GM12865 (cell line): Measurements from ENCODE around the gene DCTN3.
"Not testable (repeated sequence)": the region's sequence is repeated elsewhere in the genome, so short reads cannot be mapped to it uniquely, and the experiment has no call there.

Experiments
- DNase-seq: peaks from one replicate; pipeline ENCODE4 v3.0.0; 2010; ENCODE audit warnings: low read depth
- H3K4me3 ChIP-seq: 2 replicates; pipeline ENCODE4 v1.5.1; 2011; ENCODE audit warnings: mild to moderate bottlenecking, low read depth, low read length, control low read depth
- TF ChIP-seq, protein P1 (sequence below): IDR thresholded peaks from 2 replicates; pipeline ENCODE4 v1.5.1; 2011; ENCODE audit warnings: low read length, control low read depth, low read depth, inconsistent platforms; ENCODE audit not compliant: insufficient read depth; ENCODE audit errors: missing control alignments

The DCTN3 gene

DNA sequence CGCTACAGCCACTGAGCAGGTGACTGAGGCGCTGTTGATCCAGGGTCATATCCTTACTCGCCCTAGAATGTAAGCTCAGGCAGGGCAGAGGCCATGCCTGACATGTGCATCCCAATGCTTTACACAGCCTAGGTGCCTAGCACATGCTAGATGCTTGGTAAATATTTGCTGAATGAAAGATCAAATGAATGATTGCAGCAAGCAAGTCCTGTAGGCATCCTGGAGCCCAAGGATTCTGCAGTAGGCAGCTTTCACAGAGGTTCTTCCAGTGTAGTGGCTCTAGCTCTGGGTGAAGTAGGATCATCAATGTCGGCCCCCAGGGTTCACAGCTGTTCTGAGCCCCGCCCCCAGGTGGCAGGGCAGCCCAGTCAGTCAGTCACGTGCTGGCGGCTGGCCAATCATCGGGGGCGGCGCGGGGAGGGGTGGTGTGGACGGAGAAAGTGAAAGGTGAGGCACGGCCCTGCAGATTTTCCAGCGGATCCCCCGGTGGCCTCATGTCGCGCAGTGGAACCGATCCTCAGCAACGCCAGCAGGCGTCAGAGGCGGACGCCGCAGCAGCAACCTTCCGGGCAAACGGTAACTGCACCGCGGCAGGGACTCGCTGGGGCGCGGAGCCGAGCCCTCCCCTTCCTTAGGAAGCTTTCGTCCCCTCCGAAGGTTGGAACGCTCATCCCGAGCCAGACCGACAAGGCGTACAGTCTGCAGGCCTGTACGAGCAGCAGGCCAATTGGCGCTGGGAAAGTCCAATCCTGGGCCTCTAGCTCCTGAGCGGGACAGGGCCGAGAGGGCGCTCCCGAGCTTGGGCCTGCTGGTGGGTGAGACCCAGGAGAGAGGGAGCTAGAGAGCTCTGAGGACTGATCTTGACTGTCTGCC lies 26.2 kb upstream of the DCTN3 start, which contains the start of gene GALT:
Gene GALT (plus strand): TSS at position 465 of the 873 bp plus-strand sequence. CDS start 30 bp downstream, at position 495.
- TF ChIP-seq, protein P1, sequence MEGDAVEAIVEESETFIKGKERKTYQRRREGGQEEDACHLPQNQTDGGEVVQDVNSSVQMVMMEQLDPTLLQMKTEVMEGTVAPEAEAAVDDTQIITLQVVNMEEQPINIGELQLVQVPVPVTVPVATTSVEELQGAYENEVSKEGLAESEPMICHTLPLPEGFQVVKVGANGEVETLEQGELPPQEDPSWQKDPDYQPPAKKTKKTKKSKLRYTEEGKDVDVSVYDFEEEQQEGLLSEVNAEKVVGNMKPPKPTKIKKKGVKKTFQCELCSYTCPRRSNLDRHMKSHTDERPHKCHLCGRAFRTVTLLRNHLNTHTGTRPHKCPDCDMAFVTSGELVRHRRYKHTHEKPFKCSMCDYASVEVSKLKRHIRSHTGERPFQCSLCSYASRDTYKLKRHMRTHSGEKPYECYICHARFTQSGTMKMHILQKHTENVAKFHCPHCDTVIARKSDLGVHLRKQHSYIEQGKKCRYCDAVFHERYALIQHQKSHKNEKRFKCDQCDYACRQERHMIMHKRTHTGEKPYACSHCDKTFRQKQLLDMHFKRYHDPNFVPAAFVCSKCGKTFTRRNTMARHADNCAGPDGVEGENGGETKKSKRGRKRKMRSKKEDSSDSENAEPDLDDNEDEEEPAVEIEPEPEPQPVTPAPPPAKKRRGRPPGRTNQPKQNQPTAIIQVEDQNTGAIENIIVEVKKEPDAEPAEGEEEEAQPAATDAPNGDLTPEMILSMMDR: peak; percentile 43
- peak within 1 kb of the TSS; percentile 74 for H3K4me3 ChIP-seq
- DNase-seq: peak; percentile 95

DNA sequence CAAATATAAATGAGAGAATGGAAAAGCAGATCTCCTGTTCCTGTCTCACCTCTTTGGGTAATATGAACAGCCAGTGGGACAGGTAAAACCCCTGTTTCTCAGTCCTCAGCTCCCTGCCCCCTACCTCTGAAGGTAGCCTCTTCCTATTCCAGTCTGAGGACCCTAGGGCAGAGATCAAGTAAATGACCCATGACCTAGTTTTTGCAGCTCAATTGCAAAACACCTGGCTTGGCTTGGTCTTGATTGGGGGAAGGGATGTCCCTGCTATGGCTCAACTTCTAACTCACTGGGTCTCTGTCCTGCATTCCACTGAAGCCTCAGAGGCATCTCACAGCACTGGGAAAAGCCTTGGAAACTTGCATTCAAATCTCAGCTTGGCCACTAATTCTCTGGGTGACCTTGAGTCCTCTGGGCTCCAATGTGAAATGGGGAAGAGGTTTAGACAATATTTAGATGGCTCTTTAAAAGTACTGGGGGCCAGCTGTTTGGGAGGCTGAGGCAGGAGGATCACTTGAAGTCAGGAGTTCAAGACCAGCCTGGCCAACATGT lies 24.5 kb upstream of the DCTN3 start:
- no peak overlapping the region for H3K4me3 ChIP-seq
- no peak for DNase-seq
- TF ChIP-seq, protein P1: no peak

DNA sequence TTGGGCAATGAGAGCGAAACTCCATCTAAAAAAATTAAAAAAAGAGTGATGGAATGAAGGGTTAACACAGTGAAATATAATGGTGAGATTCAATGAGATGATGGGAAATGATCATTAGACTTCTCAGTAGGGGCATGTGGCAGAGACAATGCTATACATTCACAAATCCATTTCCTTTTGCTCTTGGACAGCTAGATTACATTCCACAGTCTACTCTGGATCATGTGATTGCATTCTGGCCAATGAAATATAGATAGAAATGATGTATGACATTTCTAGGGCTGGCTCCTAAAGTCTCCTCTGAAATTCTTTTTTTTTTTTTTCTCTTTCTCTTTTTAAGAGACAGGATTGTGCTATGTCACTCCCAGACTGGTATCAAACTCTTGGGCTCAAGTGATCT lies 22.4 kb upstream of the DCTN3 start:
- TF ChIP-seq, protein P1: no peak
- no peak for DNase-seq
- H3K4me3 ChIP-seq: no peak overlapping the region

DNA sequence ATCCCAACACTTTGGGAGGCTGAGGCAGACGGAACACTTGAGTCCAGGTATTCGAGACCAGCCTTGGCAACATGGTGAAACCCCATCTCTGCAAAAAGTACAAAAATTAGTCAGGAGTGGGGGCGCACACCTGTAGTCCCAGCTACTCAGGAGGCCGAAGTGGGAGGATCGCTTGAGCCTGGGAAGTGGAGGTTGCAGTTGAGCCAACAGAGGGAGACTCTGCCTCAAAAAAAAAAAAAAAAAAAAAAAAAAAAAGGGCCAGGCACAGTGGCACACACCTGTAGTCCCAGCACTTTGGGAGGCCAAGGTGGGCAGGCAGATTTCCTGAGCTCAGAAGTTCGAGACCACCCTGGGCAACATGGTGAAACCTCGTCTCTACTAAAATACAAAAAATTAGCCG lies 19.0 kb upstream of the DCTN3 start:
- not testable (repeated sequence) for H3K4me3 ChIP-seq, DNase-seq

DNA sequence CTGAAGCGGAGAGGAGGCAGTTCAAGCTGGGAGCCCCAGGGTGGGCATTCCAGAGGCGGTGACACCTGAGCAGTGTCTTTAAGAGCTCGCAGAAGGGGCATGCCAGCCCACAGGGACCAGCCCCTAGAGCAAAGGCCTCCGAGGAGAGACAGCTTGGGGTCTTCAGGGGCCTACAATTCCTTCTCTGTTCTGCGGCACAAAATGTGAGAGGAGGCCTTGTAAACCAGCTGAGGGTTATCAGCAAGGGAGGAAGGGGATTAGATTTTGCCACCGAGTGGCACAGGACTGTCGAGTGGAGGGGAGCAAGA lies 17.8 kb upstream of the DCTN3 start:
- TF ChIP-seq, protein P1: no peak
- H3K4me3 ChIP-seq: peak overlapping the region; percentile 93
- DNase-seq: no peak

DNA sequence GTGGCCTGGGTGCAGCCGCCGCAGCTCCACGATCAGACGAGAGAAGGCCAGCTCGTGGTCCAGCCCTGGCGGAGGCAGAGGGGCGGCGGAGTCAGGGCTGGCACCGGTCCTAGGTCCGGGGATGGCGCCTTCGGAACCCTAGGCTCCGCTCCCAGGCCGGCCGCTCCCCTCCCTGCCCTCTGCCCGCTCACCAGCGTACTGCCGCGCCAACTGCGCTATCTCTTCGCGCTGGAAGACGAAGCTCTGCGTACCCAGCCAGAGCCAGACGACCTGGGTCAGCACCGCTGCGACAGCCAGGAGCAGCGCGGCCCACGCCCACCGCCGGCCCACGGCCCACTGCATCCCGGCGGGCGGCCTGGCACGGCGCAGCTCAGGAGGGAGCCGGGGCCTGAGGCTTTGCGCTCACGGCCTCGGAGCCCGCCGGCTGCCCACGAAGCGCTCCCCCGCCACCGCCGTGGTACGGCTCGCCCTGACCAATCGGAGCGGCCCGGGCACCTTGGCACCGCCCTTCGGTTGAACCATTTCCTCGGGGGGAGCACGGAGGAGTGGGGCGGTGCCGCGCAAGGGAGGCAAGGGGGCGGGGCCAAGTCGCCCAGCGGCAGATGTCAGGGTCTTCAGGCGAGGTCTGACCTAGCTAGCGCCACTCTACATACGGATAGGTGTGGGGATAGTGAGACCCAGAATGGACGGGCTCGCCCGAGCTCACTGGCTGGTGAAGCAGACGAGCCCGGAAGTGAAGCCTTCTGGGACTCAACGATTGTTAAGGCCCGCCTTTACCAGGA lies 17.3 kb upstream of the DCTN3 start, which contains the start of gene SIGMAR1:
Gene SIGMAR1 (minus strand): TSS at position 432 of the 782 bp plus-strand sequence. CDS start 90 bp downstream, at position 342.
- TF ChIP-seq, protein P1: no peak
- peak; percentile 97 for DNase-seq
- H3K4me3 ChIP-seq: peak within 1 kb of the TSS; percentile 93

DNA sequence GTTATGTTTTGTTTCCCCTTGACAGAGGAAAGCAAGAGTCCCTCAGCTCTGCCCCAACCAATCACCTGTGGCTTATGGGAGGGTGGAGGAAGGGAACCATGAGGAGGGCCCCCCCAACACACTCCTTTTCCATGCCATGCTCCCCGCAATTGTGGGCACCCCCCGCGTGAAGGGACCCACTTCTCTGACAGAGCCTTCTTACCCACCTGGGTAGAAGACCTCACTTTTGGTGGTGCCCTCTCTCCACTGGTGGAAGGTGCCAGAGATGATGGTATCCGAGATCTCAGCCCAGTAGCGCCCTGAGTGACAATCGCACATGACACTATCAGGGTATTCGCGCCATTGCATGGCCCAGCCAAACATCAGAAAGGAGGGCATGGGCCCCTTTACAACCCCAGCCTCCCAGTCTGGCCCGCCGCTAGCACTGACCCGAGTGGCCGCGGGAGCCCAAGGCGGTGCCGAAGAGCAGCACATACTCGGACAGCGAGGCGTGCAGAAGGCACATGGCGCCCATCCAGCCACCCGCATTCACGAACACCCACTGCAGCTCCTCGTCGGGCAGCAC lies 16.6 kb upstream of the DCTN3 start:
- peak overlapping the region; percentile 93 for H3K4me3 ChIP-seq
- TF ChIP-seq, protein P1: no peak
- peak; percentile 32 for DNase-seq
